Activated CD4-positive, alpha-beta T cell treated with anti-CD3 and anti-CD28 coated beads, Interleukin-2, amount 10 ng/mL, durations not matched to agents 7 days and 5 days (primary cell): ENCODE results near the gene PDXP. TPM values are rescaled to one million over a fixed set of nuclear protein-coding genes. Genes with fewer than 3 reads are reported as not detected.

Experiments used
- CTCF ChIA-PET: fragments of 350-600 bp; sonication (Branson Sonifier 250); formaldehyde crosslinking; loops from one replicate; lab custom pipeline; 2021; ENCODE audit warnings: antibody characterized with exemption; lab: Charles Lee
- POLR2A ChIA-PET: fragments of 350-600 bp; sonication (Branson Sonifier 250); formaldehyde crosslinking; loops from one replicate; lab custom pipeline; 2021; ENCODE audit warnings: antibody characterized with exemption; lab: Charles Lee
- DNase-seq: peaks from one replicate; pipeline ENCODE4 v3.0.0-alpha.2; 2020
- H3K27ac Mint-ChIP-seq: one replicate; pipeline ENCODE4 v1.8.0; 2021; ENCODE audit warnings: mild to moderate bottlenecking, moderate library complexity, mixed read lengths
- H3K27me3 Mint-ChIP-seq: one replicate; pipeline ENCODE4 v1.8.0; 2021; ENCODE audit warnings: mixed read lengths
- H3K36me3 Mint-ChIP-seq: one replicate; pipeline ENCODE4 v1.8.0; 2021; ENCODE audit warnings: low read depth, mixed read lengths
- H3K4me1 Mint-ChIP-seq: one replicate; pipeline ENCODE4 v1.8.0; 2021; ENCODE audit warnings: mixed read lengths
- H3K4me3 Mint-ChIP-seq: one replicate; pipeline ENCODE4 v1.8.0; 2021; ENCODE audit warnings: mild to moderate bottlenecking, moderate library complexity, mixed read lengths
- H3K9me3 Mint-ChIP-seq: one replicate; pipeline ENCODE4 v1.8.0; 2021; ENCODE audit warnings: mixed read lengths
- total RNA-seq, 2 experiments: library from RNA; stranded (reverse); gene quantifications; one replicate each; pipeline ENCODE4 v1.2.3, GENCODE V29; 2021

The PDXP gene
- total RNA-seq, 2 experiments from 2014 or later = 21.5 to 21.8 TPM

- Mint-ChIP-seq H3K4me1 (peaks cover 17% of the 10 kb centered on the region), H3K27ac (peak within 1 kb of the TSS; percentile 36), H3K9me3 (no peaks in the 10 kb centered on the region), H3K27me3 (no peaks in the 10 kb centered on the region), H3K4me3 (peak within 1 kb of the TSS; percentile 62), H3K36me3 (peaks cover 18% of the 10 kb centered on the region)
- CTCF ChIA-PET = interaction anchor here (0.9 to 2.5 kb wide), 5 partner anchors 8 to 75 kb away, joined by 3 to 10 read pairs (median 3); no protein-coding TSS in a partner anchor
- DNase-seq = peak; percentile 94
- POLR2A ChIA-PET = no interaction called here
Measured at GRCh38 chr22:37696657-37697537, 38.4 kb downstream of the PDXP start, which contains the start of gene TRIOBP. Gene TRIOBP (plus strand): TSS chr22:37697048. CDS start chr22:37701366, 4,318 bp downstream.

GRCh38 chr22:37697538-37697835 is 39.0 kb downstream of the PDXP start:
- Mint-ChIP-seq H3K4me3 (no peak overlapping the region), H3K36me3 (peaks cover 13% of the 10 kb centered on the region), H3K4me1 (peaks cover 17% of the 10 kb centered on the region), H3K9me3 (no peaks in the 10 kb centered on the region), H3K27me3 (no peaks in the 10 kb centered on the region), H3K27ac (no peak overlapping the region)
- ChIA-PET POLR2A (no interaction called here), CTCF (interaction anchor here (0.9 to 2.5 kb wide), 4 partner anchors 9 to 54 kb away, joined by 3 to 10 read pairs (median 4); no protein-coding TSS in a partner anchor)
- no peak for DNase-seq

DNA sequence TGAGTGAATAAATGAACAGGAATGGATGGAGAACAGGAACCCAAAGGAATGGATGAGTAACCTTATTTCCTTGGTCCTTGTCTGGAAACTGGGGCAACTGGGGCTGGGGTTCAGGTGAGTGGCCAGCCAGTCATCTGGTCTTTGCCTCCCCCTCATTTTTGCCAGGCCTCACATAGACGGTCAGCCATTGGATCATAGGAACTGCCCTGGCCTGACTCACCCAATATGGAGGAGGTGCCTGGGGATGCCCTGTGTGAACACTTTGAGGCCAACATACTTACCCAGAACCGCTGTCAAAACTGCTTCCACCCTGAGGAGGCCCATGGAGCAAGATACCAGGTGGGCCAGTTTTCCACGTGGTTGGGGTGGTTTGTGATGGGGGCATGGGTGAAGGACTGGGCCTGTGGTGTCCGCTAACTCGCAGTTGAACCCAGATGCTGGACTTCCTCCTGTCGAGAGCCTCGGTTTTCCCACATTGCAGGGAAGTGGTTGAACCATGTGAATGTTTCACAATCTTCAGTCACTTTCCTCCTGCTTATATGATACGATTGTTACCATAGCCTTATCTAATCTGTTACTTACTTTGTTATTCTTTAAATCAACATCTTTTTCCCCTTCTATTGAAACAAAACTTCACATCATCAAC is 42.7 kb downstream of the PDXP start:
- POLR2A ChIA-PET = no interaction called here
- DNase-seq = no peak

DNA sequence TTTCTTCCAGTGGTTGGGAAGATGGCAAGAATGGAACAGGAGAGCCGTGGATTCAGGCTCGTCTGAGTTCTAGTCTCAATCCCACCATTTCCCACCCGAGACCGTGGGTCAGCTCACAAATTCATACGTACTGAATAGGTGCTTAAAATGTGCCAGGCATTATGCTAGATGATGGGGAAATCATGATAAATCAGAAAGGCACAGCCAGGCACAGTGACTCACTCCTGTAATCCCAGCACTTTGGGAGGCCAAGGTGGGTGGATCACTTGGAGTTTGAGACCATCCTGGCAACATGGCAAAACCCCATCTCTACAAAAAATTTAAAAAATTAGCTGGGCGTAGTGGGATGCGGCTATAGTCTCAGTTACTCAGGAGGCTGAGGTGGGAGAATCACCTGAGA is 45.4 kb downstream of the PDXP start:
- no peaks in the 10 kb centered on the region for H3K36me3 Mint-ChIP-seq
- H3K27me3 Mint-ChIP-seq = no peaks in the 10 kb centered on the region
- no peak overlapping the region for H3K27ac Mint-ChIP-seq
- CTCF ChIA-PET = interaction anchor here (1.0 to 1.6 kb wide), 2 partner anchors 11 to 66 kb away, joined by 3 read pairs; no protein-coding TSS in a partner anchor
- H3K9me3 Mint-ChIP-seq = no peaks in the 10 kb centered on the region
- no peaks in the 10 kb centered on the region for H3K4me1 Mint-ChIP-seq
- H3K4me3 Mint-ChIP-seq = no peak overlapping the region
- DNase-seq = no peak
- POLR2A ChIA-PET = no interaction called here

More for the DNA sequence above, 42.7 kb downstream of the PDXP start:
- Mint-ChIP-seq H3K9me3 (no peaks in the 10 kb centered on the region), H3K36me3 (no peaks in the 10 kb centered on the region), H3K4me1 (peaks cover 8% of the 10 kb centered on the region), H3K27ac (no peak overlapping the region), H3K27me3 (no peaks in the 10 kb centered on the region), H3K4me3 (no peak overlapping the region)
- CTCF ChIA-PET = interaction anchor here (1.0 kb wide), 1 partner anchor 20 kb away, joined by 4 read pairs; no protein-coding TSS in a partner anchor

DNA sequence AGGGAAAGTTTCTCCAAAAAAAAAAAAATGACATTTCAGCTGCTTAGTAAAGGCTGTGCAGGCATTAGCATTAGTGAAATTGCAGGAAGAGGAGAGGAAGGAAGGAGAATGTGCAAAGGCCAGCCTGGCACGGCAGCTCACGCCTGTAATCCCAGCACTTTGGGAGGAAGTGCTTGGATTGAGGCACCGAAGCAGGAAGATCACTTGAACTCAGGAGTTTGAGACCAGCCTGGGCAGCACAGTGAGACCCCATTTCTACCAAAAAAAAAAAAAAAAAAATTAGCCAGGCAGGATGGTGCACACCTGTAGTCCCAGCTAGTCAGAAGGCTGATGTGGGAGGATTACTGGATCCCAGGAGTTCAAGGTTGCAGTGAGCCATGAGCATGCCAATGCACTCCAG is 46.1 kb downstream of the PDXP start:
- Mint-ChIP-seq H3K27ac (peak overlapping the region; percentile 11), H3K4me1 (no peaks in the 10 kb centered on the region), H3K4me3 (no peak overlapping the region), H3K36me3 (no peaks in the 10 kb centered on the region), H3K9me3 (no peaks in the 10 kb centered on the region), H3K27me3 (no peaks in the 10 kb centered on the region)
- CTCF ChIA-PET = interaction anchor here (1.5 to 1.6 kb wide), 2 partner anchors 67 to 112 kb away, joined by 3 to 4 read pairs; no protein-coding TSS in a partner anchor
- DNase-seq = no peak
- POLR2A ChIA-PET = no interaction called here

GRCh38 chr22:37705205-37705604 is 46.7 kb downstream of the PDXP start:
- no peak overlapping the region for H3K4me3 Mint-ChIP-seq
- H3K36me3 Mint-ChIP-seq = no peaks in the 10 kb centered on the region
- H3K4me1 Mint-ChIP-seq = no peaks in the 10 kb centered on the region
- ChIA-PET CTCF (interaction anchor here (1.5 to 1.6 kb wide), 2 partner anchors 68 to 113 kb away, joined by 3 to 4 read pairs; no protein-coding TSS in a partner anchor), POLR2A (no interaction called here)
- H3K27ac Mint-ChIP-seq = no peak overlapping the region
- no peaks in the 10 kb centered on the region for H3K9me3 Mint-ChIP-seq
- H3K27me3 Mint-ChIP-seq = no peaks in the 10 kb centered on the region
- DNase-seq = no peak

DNA sequence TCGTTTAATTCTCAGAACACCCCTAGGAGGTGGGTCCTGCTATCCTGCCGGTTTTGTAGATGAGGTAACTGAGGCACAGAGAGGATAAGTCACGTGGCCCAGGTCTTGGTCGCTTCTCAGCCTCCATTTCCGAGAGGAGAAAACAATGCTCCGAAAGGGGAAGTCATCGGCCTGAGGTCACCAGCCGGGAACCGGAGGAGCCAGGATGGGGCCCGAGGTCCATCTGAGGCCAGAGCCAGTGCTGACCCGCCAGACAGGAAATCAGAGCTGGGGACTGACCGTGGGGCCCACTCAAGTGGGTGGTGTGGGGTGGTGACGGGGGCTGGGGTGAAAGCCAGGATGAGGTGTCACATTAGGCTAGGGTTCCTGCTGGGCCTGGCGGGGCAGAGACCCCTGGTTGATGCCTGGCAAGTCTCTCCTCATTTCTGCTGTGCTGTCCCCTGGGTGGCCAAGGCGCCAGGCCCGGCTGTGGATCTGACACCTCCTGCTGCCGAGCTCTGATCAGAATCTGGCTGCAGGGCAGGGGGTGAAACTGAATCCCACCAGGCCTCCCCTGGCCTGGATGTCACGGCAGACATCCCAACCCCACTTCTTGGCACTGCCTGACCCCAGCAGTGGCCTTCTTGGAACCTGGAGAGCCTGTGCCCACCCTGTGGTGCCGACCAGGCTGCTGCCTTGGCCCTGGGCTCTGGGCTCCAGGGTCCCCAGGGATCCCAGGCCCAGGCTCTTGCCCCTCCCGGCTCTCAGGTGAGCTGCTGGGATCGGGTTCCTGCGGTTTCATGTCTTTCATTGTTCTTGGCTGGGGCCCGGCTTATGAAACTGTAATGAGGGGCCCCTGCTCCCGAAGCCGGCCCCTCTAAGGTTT is 50.3 kb downstream of the PDXP start:
- no peak for DNase-seq
- Mint-ChIP-seq H3K36me3 (no peaks in the 10 kb centered on the region), H3K9me3 (no peaks in the 10 kb centered on the region), H3K4me3 (no peak overlapping the region), H3K27ac (no peak overlapping the region), H3K4me1 (no peaks in the 10 kb centered on the region), H3K27me3 (no peaks in the 10 kb centered on the region)
- CTCF ChIA-PET = no interaction called here
- POLR2A ChIA-PET = no interaction called here

DNA sequence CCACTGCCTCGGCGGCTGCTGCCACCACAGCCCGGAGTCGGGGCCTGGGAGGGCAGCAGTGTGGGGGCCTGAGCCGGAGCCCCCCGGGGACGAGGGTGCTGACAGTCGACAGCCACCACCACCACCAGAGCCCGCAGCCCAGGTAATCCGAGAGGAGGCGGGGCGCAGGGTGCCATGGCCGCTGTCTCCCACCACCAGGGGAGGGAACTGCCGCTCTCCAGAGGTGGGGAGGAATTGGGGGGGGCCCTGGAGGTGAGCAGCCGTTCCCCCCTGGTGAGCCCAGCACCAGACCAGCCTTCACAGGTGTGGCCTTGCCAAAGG is 50.9 kb downstream of the PDXP start:
- no peaks in the 10 kb centered on the region for H3K36me3 Mint-ChIP-seq
- H3K27ac Mint-ChIP-seq = no peak overlapping the region
- ChIA-PET POLR2A (no interaction called here), CTCF (no interaction called here)
- no peak for DNase-seq
- H3K4me3 Mint-ChIP-seq = no peak overlapping the region
- no peaks in the 10 kb centered on the region for H3K9me3 Mint-ChIP-seq
- no peaks in the 10 kb centered on the region for H3K27me3 Mint-ChIP-seq
- no peaks in the 10 kb centered on the region for H3K4me1 Mint-ChIP-seq

DNA sequence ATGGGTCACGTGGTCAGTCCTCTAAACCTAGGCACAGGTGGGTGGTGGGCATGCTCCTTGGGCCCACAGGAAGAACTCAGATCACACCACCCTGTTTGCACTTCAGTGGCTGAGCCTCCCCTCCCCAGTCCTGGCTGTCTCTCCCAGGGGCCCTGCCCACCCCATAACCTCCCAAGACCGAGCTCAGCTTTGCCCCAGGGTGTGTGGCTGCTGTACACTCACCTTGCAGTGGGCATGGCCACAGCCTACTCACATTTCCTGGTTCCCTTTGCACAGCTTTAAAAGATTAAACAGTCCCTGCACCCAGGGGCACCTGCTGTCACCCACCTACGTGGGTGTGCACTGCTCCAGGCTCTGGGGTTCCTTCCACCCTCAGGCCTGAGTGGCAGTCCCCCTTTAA is 52.2 kb downstream of the PDXP start:
- H3K27me3 Mint-ChIP-seq = no peaks in the 10 kb centered on the region
- no peak for DNase-seq
- POLR2A ChIA-PET = no interaction called here
- H3K36me3 Mint-ChIP-seq = no peaks in the 10 kb centered on the region
- no peaks in the 10 kb centered on the region for H3K9me3 Mint-ChIP-seq
- CTCF ChIA-PET = no interaction called here
- no peak overlapping the region for H3K4me3 Mint-ChIP-seq
- peak overlapping the region; percentile 64 for H3K27ac Mint-ChIP-seq
- H3K4me1 Mint-ChIP-seq = no peaks in the 10 kb centered on the region

- Mint-ChIP-seq H3K36me3 (no peaks in the 10 kb centered on the region), H3K9me3 (no peaks in the 10 kb centered on the region), H3K27me3 (no peaks in the 10 kb centered on the region), H3K27ac (no peak overlapping the region), H3K4me1 (no peaks in the 10 kb centered on the region), H3K4me3 (no peak overlapping the region)
- DNase-seq = no peak
- CTCF ChIA-PET = interaction anchor here (0.6 to 0.7 kb wide), 4 partner anchors 16 to 683 kb away, joined by 3 to 6 read pairs (median 3); no protein-coding TSS in a partner anchor
- POLR2A ChIA-PET = no interaction called here
Measured at GRCh38 chr22:37711490-37711889, 53.0 kb downstream of the PDXP start.

- H3K27me3 Mint-ChIP-seq = no peaks in the 10 kb centered on the region
- H3K4me3 Mint-ChIP-seq = no peak overlapping the region
- no peaks in the 10 kb centered on the region for H3K4me1 Mint-ChIP-seq
- POLR2A ChIA-PET = no interaction called here
- H3K27ac Mint-ChIP-seq = no peak overlapping the region
- CTCF ChIA-PET = no interaction called here
- no peaks in the 10 kb centered on the region for H3K36me3 Mint-ChIP-seq
- no peaks in the 10 kb centered on the region for H3K9me3 Mint-ChIP-seq
- DNase-seq = no peak
Measured at GRCh38 chr22:37713761-37714160, 55.2 kb downstream of the PDXP start.

DNA sequence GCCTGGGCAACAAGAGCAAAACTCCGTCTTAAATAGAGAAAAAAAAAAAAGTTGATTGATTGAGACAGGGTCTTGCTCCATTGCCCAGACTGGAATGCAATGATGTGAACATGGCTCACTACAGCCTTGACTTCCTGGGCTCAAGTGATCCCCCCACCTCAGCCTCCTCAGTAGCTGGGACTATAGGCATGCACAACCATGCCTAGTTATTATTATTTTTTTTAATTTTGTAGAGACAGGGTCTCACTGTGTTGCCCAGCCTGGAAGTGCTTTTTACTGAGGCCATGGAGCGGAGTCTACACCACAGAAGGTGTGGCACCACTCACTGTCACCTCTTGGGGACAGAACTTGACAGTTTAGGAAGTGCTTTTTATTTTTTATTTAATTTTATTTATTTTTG is 56.1 kb downstream of the PDXP start:
- DNase-seq = no peak
- H3K9me3 Mint-ChIP-seq = no peaks in the 10 kb centered on the region
- no peak overlapping the region for H3K27ac Mint-ChIP-seq
- ChIA-PET CTCF (interaction anchor here (0.6 to 1.3 kb wide), 2 partner anchors 11 to 108 kb away, joined by 3 read pairs; no protein-coding TSS in a partner anchor), POLR2A (no interaction called here)
- no peaks in the 10 kb centered on the region for H3K4me1 Mint-ChIP-seq
- H3K4me3 Mint-ChIP-seq = no peak overlapping the region
- H3K27me3 Mint-ChIP-seq = no peaks in the 10 kb centered on the region
- H3K36me3 Mint-ChIP-seq = no peaks in the 10 kb centered on the region
